ENCODE measurements around the gene DNASE2. TPM values are rescaled to one million over a fixed set of nuclear protein-coding genes. Genes with fewer than 3 reads are reported as not detected.
A peak's percentile ranks its signal among the peaks of the same experiment; 100 is the strongest.

Gene DNASE2
- total RNA-seq, 1 experiment from 2014 or later: 35.7 TPM

- TF ChIP-seq ERG (CRISPR knock-in tag; IDR thresholded peaks at IDR 0.05) (no peak), USF2 (CRISPR knock-in tag; IDR thresholded peaks at IDR 0.05) (peak; percentile 10; the same call in 1 of the 2 replicates), CREB1 (CRISPR knock-in tag; IDR thresholded peaks at IDR 0.05) (no peak), MXD4 (CRISPR knock-in tag; IDR thresholded peaks at IDR 0.05; ENCODE audit: borderline replicate concordance) (no peak), JUN (CRISPR knock-in tag; IDR thresholded peaks at IDR 0.05) (no peak), NFATC4 (CRISPR knock-in tag; IDR thresholded peaks at IDR 0.05) (no peak), NFE2L1 (CRISPR knock-in tag; IDR thresholded peaks at IDR 0.05) (no peak), ETV6 (CRISPR knock-in tag; IDR thresholded peaks at IDR 0.05) (0 out of 2 replicates have a peak, but pooled peaks have one; percentile 20), ATF1 (CRISPR knock-in tag; IDR thresholded peaks at IDR 0.05) (no peak; the same call in 1 of the 2 replicates), ATF3 (CRISPR knock-in tag; conservative IDR thresholded peaks at IDR 0.05) (no peak), E2F5 (CRISPR knock-in tag; IDR thresholded peaks at IDR 0.05) (no peak; the same call in 1 of the 2 replicates), STAT6 (CRISPR knock-in tag; conservative IDR thresholded peaks at IDR 0.05; ENCODE audit: low read depth) (no peak), FOXP4 (CRISPR knock-in tag; IDR thresholded peaks at IDR 0.05) (peak; percentile 74; the same call in 1 of the 2 replicates), ZSCAN18 (CRISPR knock-in tag; IDR thresholded peaks at IDR 0.05) (no peak), AR (CRISPR knock-in tag; IDR thresholded peaks at IDR 0.05) (no peak), ZBTB21 (CRISPR knock-in tag; IDR thresholded peaks at IDR 0.05; ENCODE audit: borderline replicate concordance) (peak; percentile 60; the same call in 1 of the 2 replicates), RORB (CRISPR knock-in tag; IDR thresholded peaks at IDR 0.05) (no peak), ZBTB43 (CRISPR knock-in tag; IDR thresholded peaks at IDR 0.05) (no peak), ZNF416 (CRISPR knock-in tag; IDR thresholded peaks at IDR 0.05) (no peak), ZNF423 (CRISPR knock-in tag; IDR thresholded peaks at IDR 0.05) (no peak)
Measured at GRCh38 chr19:12890787-12891552, 9.7 kb upstream of the DNASE2 start, which contains the start of gene GCDH (continued).
